Activated CD4-positive, alpha-beta T cell treated with anti-CD3 and anti-CD28 coated beads, Interleukin-2, Interleukin-6, amounts not matched to agents 100 ng/mL and 50 ng/mL, durations not matched to agents 16 hours and 8 hours (primary cell): ENCODE measurements around the gene COQ3.
"Not testable (repeated sequence)": the region's sequence is repeated elsewhere in the genome, so short reads cannot be mapped to it uniquely, and the experiment has no call there.

Experiments
- DNase-seq: peaks from one replicate; pipeline ENCODE4 v3.0.0-alpha.2; 2020

COQ3 gene

GRCh38 chr6:99378636-99379035 lies 15.4 kb downstream of the COQ3 start:
- no peak for DNase-seq

GRCh38 chr6:99369533-99369932 lies 24.5 kb downstream of the COQ3 start:
- DNase-seq: no peak

- no peak for DNase-seq
These were observed 27.1 kb downstream of the COQ3 start for GRCh38 chr6:99366852-99367251.

GRCh38 chr6:99364026-99364425 lies 30.0 kb downstream of the COQ3 start:
- peak; percentile 88 for DNase-seq

- DNase-seq: peak; percentile 76
These were observed 31.2 kb downstream of the COQ3 start for GRCh38 chr6:99362678-99363268.

- DNase-seq: no peak
These were observed 34.2 kb downstream of the COQ3 start for GRCh38 chr6:99359800-99360199.

- no peak for DNase-seq
These were observed 37.4 kb downstream of the COQ3 start for GRCh38 chr6:99356641-99357040.

- no peak for DNase-seq
These were observed 39.0 kb downstream of the COQ3 start for GRCh38 chr6:99354983-99355382.

GRCh38 chr6:99353126-99353525 lies 40.9 kb downstream of the COQ3 start:
- no peak for DNase-seq

GRCh38 chr6:99350573-99350972 lies 43.4 kb downstream of the COQ3 start:
- no peak for DNase-seq

- DNase-seq: peak; percentile 34
These were observed 44.5 kb downstream of the COQ3 start, which contains the start of gene FAXC for GRCh38 chr6:99349171-99350141. FAXC (minus strand) TSS chr6:99349674; CDS start chr6:99349372, 302 bp downstream.

GRCh38 chr6:99348288-99349170 lies 45.5 kb downstream of the COQ3 start:
- no peak for DNase-seq

GRCh38 chr6:99347804-99348203 lies 46.2 kb downstream of the COQ3 start:
- DNase-seq: no peak

GRCh38 chr6:99346595-99346994 lies 47.4 kb downstream of the COQ3 start:
- no peak for DNase-seq

GRCh38 chr6:99345164-99345563 lies 48.8 kb downstream of the COQ3 start:
- DNase-seq: no peak

GRCh38 chr6:99344289-99344688 lies 49.7 kb downstream of the COQ3 start:
- DNase-seq: peak; percentile 28

- DNase-seq: no peak
These were observed 52.0 kb downstream of the COQ3 start for GRCh38 chr6:99341862-99342455.

- DNase-seq: no peak
These were observed 55.8 kb downstream of the COQ3 start for GRCh38 chr6:99338188-99338587.

GRCh38 chr6:99335298-99335697 lies 58.7 kb downstream of the COQ3 start:
- not testable (repeated sequence) for DNase-seq

- DNase-seq: peak; percentile 69
These were observed 59.4 kb downstream of the COQ3 start for GRCh38 chr6:99334526-99335127.

GRCh38 chr6:99333068-99333467 lies 60.9 kb downstream of the COQ3 start:
- peak; percentile 25 for DNase-seq

- no peak for DNase-seq
These were observed 62.5 kb downstream of the COQ3 start for GRCh38 chr6:99331531-99331930.
